Mesenchymal stem cell (in vitro differentiated cells and primary cell): ENCODE results near the gene TM7SF3.

Experiments used
- DNase-seq: peaks from one replicate; pipeline ENCODE4 v3.0.0-alpha.2; 2013
- H2AFZ ChIP-seq: one replicate; pipeline ENCODE4 v1.6.1; 2013; ENCODE audit warnings: low read depth, mild to moderate bottlenecking, control low read depth, inconsistent platforms, low read length, moderate library complexity
- H2AK5ac ChIP-seq: 2 replicates; pipeline ENCODE4 v1.6.1; 2013; ENCODE audit warnings: low read length, moderate library complexity, mild to moderate bottlenecking, inconsistent platforms; ENCODE audit not compliant: severe bottlenecking
- H2BK120ac ChIP-seq: one replicate; pipeline ENCODE4 v1.6.1; 2013; ENCODE audit warnings: low read depth, mild to moderate bottlenecking, inconsistent platforms, low read length, moderate library complexity
- H2BK12ac ChIP-seq, 2 experiments: one replicate each; pipeline ENCODE4 v1.6.1; 2013; ENCODE audit warnings: inconsistent platforms in 2 of 2, low read length in 2 of 2, mild to moderate bottlenecking in 2 of 2, moderate library complexity in 2 of 2, control low read depth in 1 of 2
- H2BK15ac ChIP-seq: one replicate; pipeline ENCODE4 v1.6.1; 2013; ENCODE audit warnings: mild to moderate bottlenecking, low read depth, inconsistent platforms; ENCODE audit not compliant: poor library complexity, severe bottlenecking
- H2BK5ac ChIP-seq: 2 replicates; pipeline ENCODE4 v1.6.1; 2013; ENCODE audit warnings: low read depth, mild to moderate bottlenecking, low read length, control low read depth, inconsistent platforms; ENCODE audit not compliant: poor library complexity, severe bottlenecking
- H3K14ac ChIP-seq, 2 experiments: one replicate each; pipeline ENCODE4 v1.6.1; 2013; ENCODE audit warnings: inconsistent platforms in 2 of 2, low read length in 2 of 2, control low read depth in 1 of 2, mild to moderate bottlenecking in 1 of 2, moderate library complexity in 1 of 2
- H3K18ac ChIP-seq, 2 experiments: one replicate each; pipeline ENCODE4 v1.6.1; 2013; ENCODE audit warnings: inconsistent platforms in 2 of 2, low read length in 2 of 2, control low read depth in 1 of 2, low read depth in 1 of 2, mild to moderate bottlenecking in 1 of 2
- H3K23ac ChIP-seq, 2 experiments: one replicate each; pipeline ENCODE4 v1.6.1; 2013; ENCODE audit warnings: inconsistent platforms in 2 of 2, low read length in 2 of 2, mild to moderate bottlenecking in 2 of 2, moderate library complexity in 2 of 2, control low read depth in 1 of 2
- H3K27ac ChIP-seq: 2 replicates; pipeline ENCODE4 v1.5.1; 2013; ENCODE audit warnings: mild to moderate bottlenecking, moderate library complexity, low read length, control low read depth, inconsistent platforms; ENCODE audit not compliant: poor library complexity, severe bottlenecking
- H3K27me3 ChIP-seq, 2 experiments: 2 replicates each; pipeline versions ENCODE4 v1.6.1 to v1.7.0; 2013; ENCODE audit warnings: low read length in 2 of 2, mild to moderate bottlenecking in 2 of 2, moderate library complexity in 2 of 2, control low read depth in 1 of 2, inconsistent platforms in 1 of 2; ENCODE audit not compliant: control insufficient read depth in 1 of 2, insufficient read depth in 1 of 2
- H3K36me3 ChIP-seq, 2 experiments: 2 replicates each; pipeline versions ENCODE4 v1.6.1 to v1.7.0; 2013; ENCODE audit warnings: low read length in 2 of 2, control low read depth in 1 of 2, inconsistent platforms in 1 of 2, low read depth in 1 of 2, mild to moderate bottlenecking in 1 of 2; ENCODE audit not compliant: insufficient read depth in 2 of 2, control insufficient read depth in 1 of 2
- H3K4ac ChIP-seq, 2 experiments: one replicate each; pipeline ENCODE4 v1.6.1; 2013; ENCODE audit warnings: inconsistent platforms in 2 of 2, low read length in 2 of 2, mild to moderate bottlenecking in 2 of 2, moderate library complexity in 2 of 2, control low read depth in 1 of 2, low read depth in 1 of 2
- H3K4me1 ChIP-seq: 2 replicates; pipeline ENCODE4 v1.6.1; 2013; ENCODE audit warnings: low read depth, low read length, control low read depth; ENCODE audit not compliant: control insufficient read depth, insufficient read depth
- H3K4me2 ChIP-seq: 2 replicates; pipeline ENCODE4 v1.6.1; 2013; ENCODE audit warnings: low read length, mild to moderate bottlenecking, inconsistent platforms; ENCODE audit not compliant: poor library complexity, severe bottlenecking
- H3K4me3 ChIP-seq, 2 experiments: 2 replicates each; pipeline versions ENCODE4 v1.5.1 to v1.7.0; 2013; ENCODE audit warnings: low read length in 2 of 2, mild to moderate bottlenecking in 2 of 2, control low read depth in 1 of 2, low read depth in 1 of 2; ENCODE audit not compliant: insufficient read depth in 1 of 2
- H3K79me1 ChIP-seq: replicated peaks from 2 replicates; pipeline ENCODE4 v1.6.1; 2013; ENCODE audit warnings: mild to moderate bottlenecking, control low read depth, low read length, inconsistent platforms; ENCODE audit not compliant: poor library complexity, severe bottlenecking
- H3K9ac ChIP-seq: 2 replicates; pipeline ENCODE4 v1.7.0; 2013; ENCODE audit warnings: mild to moderate bottlenecking, low read length, moderate library complexity
- H3K9me3 ChIP-seq: 2 replicates; pipeline ENCODE4 v1.7.0; 2013; ENCODE audit warnings: mild to moderate bottlenecking, low read length; ENCODE audit not compliant: control insufficient read depth
- H4K8ac ChIP-seq: one replicate; pipeline ENCODE4 v1.6.1; 2013; ENCODE audit warnings: inconsistent platforms, mild to moderate bottlenecking, low read length, moderate library complexity
- H4K91ac ChIP-seq: one replicate; pipeline ENCODE4 v1.6.1; 2013; ENCODE audit warnings: mild to moderate bottlenecking, low read length, inconsistent platforms
- WGBS: methylation state at CpG from one replicate; pipeline ENCODE4 v1.1.7; 2013; ENCODE audit warnings: mixed read lengths; 5-methylcytosine and 5-hydroxymethylcytosine counted together

TM7SF3 gene

GRCh38 chr12:27015730-27016076, 1.5 kb upstream of the TM7SF3 start:
- H3K4me2 ChIP-seq, result no peak overlapping the region
- no peak overlapping the region for H2BK5ac ChIP-seq
- H3K14ac ChIP-seq, result no peak overlapping the region
- no peaks in the 10 kb centered on the region for H3K36me3 ChIP-seq
- no peak overlapping the region for H2BK120ac ChIP-seq
- H3K9me3 ChIP-seq, result no peaks in the 10 kb centered on the region
- no peak overlapping the region for H3K4me3 ChIP-seq
- no peak overlapping the region for H2AK5ac ChIP-seq
- WGBS, result no CpG with 5 or more reads among the region's 2 CpGs
- H3K18ac ChIP-seq, result no peak overlapping the region
- H3K4me1 ChIP-seq, result no peaks in the 10 kb centered on the region
- H3K27me3 ChIP-seq, result no peaks in the 10 kb centered on the region
- H2AFZ ChIP-seq, result no peak overlapping the region
- no peak overlapping the region for H4K8ac ChIP-seq
- DNase-seq, result peak; percentile 55
- peaks cover 6% of the 10 kb centered on the region for H3K79me1 ChIP-seq
- no peak overlapping the region for H3K4ac ChIP-seq
- no peak overlapping the region for H2BK12ac ChIP-seq
- H3K9ac ChIP-seq, result peak overlapping the region; percentile 88
- no peak overlapping the region for H3K27ac ChIP-seq
- no peak overlapping the region for H4K91ac ChIP-seq
- H2BK15ac ChIP-seq, result no peak overlapping the region
- H3K23ac ChIP-seq, result no peak overlapping the region

- H2BK5ac ChIP-seq, result no peak overlapping the region
- no peaks in the 10 kb centered on the region for H3K36me3 ChIP-seq
- no peak overlapping the region for H3K14ac ChIP-seq
- H3K27me3 ChIP-seq, result no peaks in the 10 kb centered on the region
- H3K4me3 ChIP-seq, result peak overlapping the region in 1 of 2 experiments; percentile 95
- H2BK15ac ChIP-seq, result no peak overlapping the region
- H3K79me1 ChIP-seq, result peaks cover 6% of the 10 kb centered on the region
- H2AFZ ChIP-seq, result no peak overlapping the region
- 75% methylated on average over 12 of the region's 12 CpGs for WGBS
- no peak overlapping the region for H3K23ac ChIP-seq
- DNase-seq, result no peak
- no peak overlapping the region for H3K4ac ChIP-seq
- peak overlapping the region; percentile 44 for H3K27ac ChIP-seq
- peak overlapping the region; percentile 33 for H4K8ac ChIP-seq
- no peak overlapping the region for H4K91ac ChIP-seq
- no peaks in the 10 kb centered on the region for H3K4me1 ChIP-seq
- peak overlapping the region; percentile 88 for H3K9ac ChIP-seq
- H2AK5ac ChIP-seq, result peak overlapping the region; percentile 84
- H3K4me2 ChIP-seq, result peak overlapping the region; percentile 84
- H2BK12ac ChIP-seq, result no peak overlapping the region
- H3K18ac ChIP-seq, result peak overlapping the region in 1 of 2 experiments; percentile 4
- no peak overlapping the region for H2BK120ac ChIP-seq
- H3K9me3 ChIP-seq, result no peaks in the 10 kb centered on the region
Observed at GRCh38 chr12:27014859-27015729, 910 bp upstream of the TM7SF3 start.

GRCh38 chr12:27013611-27014084, 536 bp downstream of the TM7SF3 start:
- WGBS, result under 1% methylated on average over 12 of the region's 13 CpGs
- Histone ChIP-seq H2AK5ac (no peak overlapping the region), H3K18ac (peak overlapping the region; percentile 58 to 85), H4K91ac (no peak overlapping the region), H3K4me1 (no peaks in the 10 kb centered on the region), H3K14ac (no peak overlapping the region), H3K27ac (peak overlapping the region; percentile 68), H2BK5ac (no peak overlapping the region), H3K4ac (no peak overlapping the region), H2BK120ac (no peak overlapping the region), H3K9ac (peak overlapping the region; percentile 88), H3K9me3 (no peaks in the 10 kb centered on the region), H3K79me1 (peaks cover 7% of the 10 kb centered on the region), H3K23ac (no peak overlapping the region), H2BK15ac (no peak overlapping the region), H4K8ac (peak overlapping the region; percentile 71), H3K4me2 (peak overlapping the region; percentile 84), H2BK12ac (no peak overlapping the region), H3K27me3 (no peaks in the 10 kb centered on the region), H3K36me3 (no peaks in the 10 kb centered on the region), H3K4me3 (peak overlapping the region; percentile 75 to 95), H2AFZ (peak overlapping the region; percentile 60)
- peak; percentile 62 for DNase-seq

GRCh38 chr12:27012982-27013255, 1.3 kb downstream of the TM7SF3 start:
- Histone ChIP-seq H4K91ac (no peak overlapping the region), H3K4me2 (no peak overlapping the region), H3K14ac (no peak overlapping the region), H3K4ac (no peak overlapping the region), H2AK5ac (no peak overlapping the region), H3K9ac (peak overlapping the region; percentile 88), H3K4me1 (no peaks in the 10 kb centered on the region), H3K79me1 (peaks cover 8% of the 10 kb centered on the region), H2BK120ac (no peak overlapping the region), H3K4me3 (peak overlapping the region in 1 of 2 experiments; percentile 95), H3K23ac (no peak overlapping the region), H2BK5ac (no peak overlapping the region), H3K9me3 (no peaks in the 10 kb centered on the region), H3K18ac (no peak overlapping the region), H3K27ac (no peak overlapping the region), H2BK15ac (no peak overlapping the region), H2AFZ (no peak overlapping the region), H3K36me3 (no peaks in the 10 kb centered on the region), H2BK12ac (no peak overlapping the region), H4K8ac (no peak overlapping the region), H3K27me3 (no peaks in the 10 kb centered on the region)
- DNase-seq, result no peak
- whole genome bisulfite sequencing, result 100% methylated on average over 3 of the region's 5 CpGs
